ENCODE measurements around the gene PGAM5. TPM values are rescaled to one million over a fixed set of nuclear protein-coding genes. Genes with fewer than 3 reads are reported as not detected.

Gene PGAM5
- polyA plus RNA-seq, 2 of the 4 experiments (the other 2 are of a cell fraction), result 29.3 to 51.3 TPM

DNA sequence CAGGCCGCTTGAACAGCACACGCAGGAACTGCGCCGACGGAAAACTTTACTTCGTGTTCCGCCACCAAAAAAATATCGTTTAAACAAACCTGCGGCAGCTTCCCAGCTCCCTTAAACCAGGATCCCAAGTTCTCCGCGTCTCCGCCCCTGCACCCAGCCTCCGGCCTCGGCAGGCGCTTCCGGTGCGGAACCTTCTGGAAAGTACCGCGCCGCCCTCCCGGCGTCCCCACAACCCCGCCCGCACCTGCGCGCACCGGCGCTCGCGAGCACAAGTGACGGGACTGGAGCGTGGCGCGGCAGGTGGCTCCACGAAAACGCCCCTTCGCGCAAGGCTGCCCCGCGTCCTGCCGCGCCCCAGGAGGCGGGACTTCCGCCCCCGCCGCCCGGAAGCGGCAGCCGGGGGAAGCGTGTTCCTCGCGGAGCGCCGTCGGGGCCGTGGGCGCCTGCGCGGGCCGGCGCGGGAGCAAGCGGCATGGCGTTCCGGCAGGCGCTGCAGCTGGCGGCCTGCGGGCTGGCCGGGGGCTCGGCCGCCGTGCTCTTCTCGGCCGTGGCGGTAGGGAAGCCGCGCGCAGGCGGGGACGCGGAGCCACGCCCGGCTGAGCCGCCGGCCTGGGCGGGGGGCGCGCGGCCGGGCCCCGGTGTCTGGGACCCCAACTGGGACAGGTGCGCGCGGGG lies at the start of gene PGAM5 (continued):
- TF ChIP-seq RNF2 (IDR thresholded peaks at IDR 0.05; ENCODE audit: borderline replicate concordance, low read depth) (no peak), KDM5A (IDR thresholded peaks at IDR 0.05) (no peak), PBX3 (IDR thresholded peaks at IDR 0.05) (no peak; the same call in 1 of the 2 replicates), EHF (CRISPR knock-in tag; IDR thresholded peaks at IDR 0.05) (no peak), MYC (IDR thresholded peaks at IDR 0.05; ENCODE audit: borderline replicate concordance, low read length) (peak; percentile 78; the same call in 1 of the 2 replicates), CTCF (IDR thresholded peaks at IDR 0.05) (no peak), NPAS2 (CRISPR knock-in tag; IDR thresholded peaks at IDR 0.05; ENCODE audit: borderline replicate concordance) (no peak), TFCP2L1 (CRISPR knock-in tag; IDR thresholded peaks at IDR 0.05) (peak; percentile 77; the same call in 1 of the 2 replicates), MAX (IDR thresholded peaks at IDR 0.05) (peak; percentile 99), CBX8 (IDR thresholded peaks at IDR 0.05) (no peak), ZNF302 (CRISPR knock-in tag; IDR thresholded peaks at IDR 0.05) (no peak), NFE2L2 (conservative IDR thresholded peaks at IDR 0.05; ENCODE audit: low read length) (no peak), POLR2AphosphoS2 (conservative IDR thresholded peaks at IDR 0.05; ENCODE audit: low read length) (no peak), CBX2 (IDR thresholded peaks at IDR 0.05; ENCODE audit: borderline replicate concordance, low read depth) (no peak), FOSL2 (IDR thresholded peaks at IDR 0.05) (no peak), FOSL2 (CRISPR knock-in tag; IDR thresholded peaks at IDR 0.05) (no peak), REST (IDR thresholded peaks at IDR 0.05) (peak; percentile 62), FOSB (CRISPR knock-in tag; IDR thresholded peaks at IDR 0.05) (no peak), FOXS1 (CRISPR knock-in tag; IDR thresholded peaks at IDR 0.05) (no peak)
- TF ChIP-seq, protein P1, sequence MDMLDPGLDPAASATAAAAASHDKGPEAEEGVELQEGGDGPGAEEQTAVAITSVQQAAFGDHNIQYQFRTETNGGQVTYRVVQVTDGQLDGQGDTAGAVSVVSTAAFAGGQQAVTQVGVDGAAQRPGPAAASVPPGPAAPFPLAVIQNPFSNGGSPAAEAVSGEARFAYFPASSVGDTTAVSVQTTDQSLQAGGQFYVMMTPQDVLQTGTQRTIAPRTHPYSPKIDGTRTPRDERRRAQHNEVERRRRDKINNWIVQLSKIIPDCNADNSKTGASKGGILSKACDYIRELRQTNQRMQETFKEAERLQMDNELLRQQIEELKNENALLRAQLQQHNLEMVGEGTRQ (IDR thresholded peaks at IDR 0.05), result no peak

DNA sequence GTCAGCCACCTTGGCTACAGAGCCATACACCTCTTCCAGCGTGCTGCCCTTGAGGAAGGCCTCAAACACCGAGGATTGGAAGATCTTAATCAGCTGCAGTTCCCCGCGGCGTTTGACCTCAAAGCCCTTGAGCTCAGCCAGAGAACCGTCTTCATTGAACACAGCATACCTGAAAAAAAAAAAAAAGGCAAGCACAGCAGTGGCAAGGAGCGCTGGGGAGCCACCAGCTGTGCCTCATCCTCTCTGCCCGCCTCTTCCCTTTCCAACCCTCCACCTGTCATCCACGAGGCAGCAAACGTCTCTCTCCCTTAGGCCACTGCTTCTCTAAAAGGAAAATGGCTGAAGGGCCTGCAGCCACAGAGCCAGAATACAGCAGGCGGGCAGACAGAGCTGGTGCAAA lies 49.6 kb upstream of the PGAM5 start:
- no peak for FAIRE-seq
- H3K4me3 ChIP-seq, result no peak overlapping the region
- no peak for ATAC-seq
- CTCF ChIA-PET, result interaction anchor here (1.5 kb wide), 1 partner anchor 24 kb away, joined by 3 read pairs; no protein-coding TSS in a partner anchor
- no peak overlapping the region for H3K27ac ChIP-seq
- H3K4me2 ChIP-seq, result no peak overlapping the region
- no peaks in the 10 kb centered on the region for H3K4me1 ChIP-seq
- H3K9me3 ChIP-seq, result no peaks in the 10 kb centered on the region
- POLR2A ChIA-PET, result no interaction called here
- DNase-seq (ENCODE audit: low read depth in 1 of 2, low spot score in 1 of 2), result no peak
- WGBS (ENCODE audit: missing lambda C conversion rate), result 94% methylated on average over 11 of the region's 11 CpGs
- TF ChIP-seq ZFP36 (IDR thresholded peaks at IDR 0.05; ENCODE audit: borderline replicate concordance, partially characterized antibody) (no peak), POLR2AphosphoS2 (conservative IDR thresholded peaks at IDR 0.05; ENCODE audit: low read length) (no peak), CHD4 (IDR thresholded peaks at IDR 0.05; ENCODE audit: borderline replicate concordance) (no peak), ESRRA (IDR thresholded peaks at IDR 0.05; ENCODE audit: borderline replicate concordance, low read length) (no peak), POLR2A (IDR thresholded peaks at IDR 0.05; ENCODE audit: low read length) (no peak), ATOH8 (CRISPR knock-in tag; IDR thresholded peaks at IDR 0.05; ENCODE audit: low read depth) (no peak), CEBPB (IDR thresholded peaks at IDR 0.05) (no peak), TFCP2L1 (CRISPR knock-in tag; IDR thresholded peaks at IDR 0.05) (no peak), MYC (IDR thresholded peaks at IDR 0.05; ENCODE audit: borderline replicate concordance, low read length) (no peak), NPAS2 (CRISPR knock-in tag; IDR thresholded peaks at IDR 0.05; ENCODE audit: borderline replicate concordance) (no peak), PHF8 (IDR thresholded peaks at IDR 0.05; ENCODE audit: borderline replicate concordance, low read depth) (no peak), KDM1A (IDR thresholded peaks at IDR 0.05; ENCODE audit: low read depth) (no peak), FOSL2 (IDR thresholded peaks at IDR 0.05) (no peak), FOSL2 (CRISPR knock-in tag; IDR thresholded peaks at IDR 0.05) (no peak), RNF2 (IDR thresholded peaks at IDR 0.05; ENCODE audit: borderline replicate concordance, low read depth) (no peak), RAD21 (conservative IDR thresholded peaks at IDR 0.05 in 1 of 2, IDR thresholded peaks at IDR 0.05 in 1 of 2) (no peak)
- TF ChIP-seq, protein P1 (IDR thresholded peaks at IDR 0.05), result no peak
